Ovary (tissue), 9 donors: Measurements from ENCODE around the gene MIPEP. TPM values are rescaled to one million over a fixed set of nuclear protein-coding genes. Genes with fewer than 3 reads are reported as not detected.
"Not testable (repeated sequence)": the region's sequence is repeated elsewhere in the genome, so short reads cannot be mapped to it uniquely, and the experiment has no call there.

Experiments
- DNase-seq, 5 donors: peaks; one replicate each; pipeline ENCODE4 v3.0.0-alpha.2; 2019 to 2020
- H3K27ac ChIP-seq, 2 donors: fragments of 200-600 bp; one replicate each; pipeline versions ENCODE4 v1.5.1 to v1.8.0; 2019 to 2022
- H3K27me3 ChIP-seq: fragments of 200-600 bp; one replicate; pipeline ENCODE4 v1.8.0; 2022
- H3K36me3 ChIP-seq: fragments of 200-600 bp; sonication (generic); one replicate; pipeline ENCODE4 v1.5.1; 2019
- H3K4me1 ChIP-seq: one replicate; pipeline ENCODE4 v1.8.1; 2013; ENCODE audit warnings: mild to moderate bottlenecking, moderate library complexity; ENCODE audit not compliant: insufficient read depth
- H3K4me3 ChIP-seq: fragments of 200-600 bp; sonication (generic); one replicate; pipeline ENCODE4 v1.5.1; 2017
- H3K9me3 ChIP-seq, 2 donors: fragments of 200-600 bp in 1 of 2; sonication (generic) in 1 of 2; one replicate each; pipeline versions ENCODE4 v1.5.1 to v1.8.1; 2013 to 2019; ENCODE audit warnings: mild to moderate bottlenecking in 1 of 2, moderate library complexity in 1 of 2
- EP300 ChIP-seq: sonication (generic); formaldehyde crosslinking; IDR thresholded peaks from one replicate; pipeline ENCODE4 v1.6.1; 2017; ENCODE audit warnings: antibody characterized with exemption
- POLR2A ChIP-seq: fragments of 450-650 bp; IDR thresholded peaks from one replicate; pipeline ENCODE4 v1.6.1; 2017; ENCODE audit warnings: antibody characterized with exemption, mild to moderate bottlenecking, moderate library complexity
- WGBS, 3 donors: extraction: QIAGEN DNeasy Blood & Tissue Kit in 1 of 3; methylation state at CpG; one replicate each; pipeline versions ENCODE4 v1.1.5 to v1.1.7; 2013 to 2017; 5-methylcytosine and 5-hydroxymethylcytosine counted together
- intact Hi-C, 4 donors: fragments of 100-400 bp; cut with DNase I; formaldehyde crosslinking; loops; one replicate each; pipeline versions ENCODE4 v1.11.0 to v1.15.1; 2022 to 2023
- polyA plus RNA-seq, 2 donors: library from polyadenylated mRNA; stranded (reverse); fragments of 200-250 nt in 1 of 2; fragments of 350-450 nt in 1 of 2; fragmentation: Illumina TruSeq in 1 of 2; extraction: RNeasy Lipid Tissue Mini Kit (QIAGEN cat#74804) in 1 of 2; gene quantifications; one replicate each; pipeline ENCODE4 v1.2.3, GENCODE V29; 2013 to 2014
- total RNA-seq, 7 donors: library from RNA; depleted of rRNA in 2 of 7; stranded (reverse); fragments of >200 nt in 2 of 7; fragmentation: NEBNext Ultra II Directional in 3 of 7; extraction: Animal tissue kit (Norgen Biotek cat#: 25700) in 3 of 7; gene quantifications; one replicate each; pipeline versions ENCODE4 v1.1.0 to v1.2.4, GENCODE V29; 2016 to 2023
- TF ChIP-seq, protein P1 (sequence below), 3 donors: fragments of 450-650 bp in 2 of 3; fragments of 200-600 bp in 1 of 3; IDR thresholded peaks; one replicate each; pipeline versions ENCODE4 v1.5.1 to v1.8.0; 2016 to 2022; ENCODE audit warnings: antibody characterized with exemption in 3 of 3, mild to moderate bottlenecking in 1 of 3
- donor health status: DM: no; HTN: no; CAD: no; lungs with moderate emphysema.
- donor health status: DM: no; HTN: no; CAD: no.
- donor health status: Bipolar disorder and iron deficiency.
- donor health status: DM: yes; HTN: yes; CAD: no.
- donor health status: DM: no; HTN: no; CAD: no.
- donor health status: DM: yes; HTN: yes; CAD: no.

MIPEP gene
- total and polyA plus RNA-seq, 9 donors, result 7.1 to 18.8 (median 12.9) TPM

DNA sequence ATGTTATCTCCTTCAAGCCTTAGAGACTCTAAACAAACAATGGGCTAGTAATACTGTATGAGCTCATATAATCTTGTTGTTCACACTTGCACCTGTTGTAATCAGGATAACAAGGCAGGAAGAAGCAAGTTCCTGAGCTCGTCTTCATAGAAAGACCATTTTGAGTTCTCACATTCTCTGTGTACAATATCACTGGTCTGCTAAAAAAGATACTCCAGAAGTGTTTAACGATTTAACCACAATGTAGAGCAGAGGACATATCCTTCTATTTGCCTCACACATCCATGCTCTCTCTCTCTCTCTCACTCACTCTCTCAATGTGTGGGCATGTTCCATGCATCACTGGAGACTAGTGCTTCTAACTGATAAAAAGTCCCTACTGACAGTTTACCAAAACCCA, 122.9 kb downstream of the MIPEP start:
- Histone ChIP-seq H3K4me3 (no peak overlapping the region), H3K9me3 (no peaks in the 10 kb centered on the region), H3K27ac (no peak overlapping the region), H3K27me3 (no peaks in the 10 kb centered on the region), H3K36me3 (no peaks in the 10 kb centered on the region), H3K4me1 (no peaks in the 10 kb centered on the region)
- TF ChIP-seq POLR2A (no peak), EP300 (no peak)
- TF ChIP-seq, protein P1, sequence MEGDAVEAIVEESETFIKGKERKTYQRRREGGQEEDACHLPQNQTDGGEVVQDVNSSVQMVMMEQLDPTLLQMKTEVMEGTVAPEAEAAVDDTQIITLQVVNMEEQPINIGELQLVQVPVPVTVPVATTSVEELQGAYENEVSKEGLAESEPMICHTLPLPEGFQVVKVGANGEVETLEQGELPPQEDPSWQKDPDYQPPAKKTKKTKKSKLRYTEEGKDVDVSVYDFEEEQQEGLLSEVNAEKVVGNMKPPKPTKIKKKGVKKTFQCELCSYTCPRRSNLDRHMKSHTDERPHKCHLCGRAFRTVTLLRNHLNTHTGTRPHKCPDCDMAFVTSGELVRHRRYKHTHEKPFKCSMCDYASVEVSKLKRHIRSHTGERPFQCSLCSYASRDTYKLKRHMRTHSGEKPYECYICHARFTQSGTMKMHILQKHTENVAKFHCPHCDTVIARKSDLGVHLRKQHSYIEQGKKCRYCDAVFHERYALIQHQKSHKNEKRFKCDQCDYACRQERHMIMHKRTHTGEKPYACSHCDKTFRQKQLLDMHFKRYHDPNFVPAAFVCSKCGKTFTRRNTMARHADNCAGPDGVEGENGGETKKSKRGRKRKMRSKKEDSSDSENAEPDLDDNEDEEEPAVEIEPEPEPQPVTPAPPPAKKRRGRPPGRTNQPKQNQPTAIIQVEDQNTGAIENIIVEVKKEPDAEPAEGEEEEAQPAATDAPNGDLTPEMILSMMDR (IDR thresholded peaks at IDR 0.05), result no peak
- no peak for DNase-seq
- intact Hi-C loops, result no loop called here
- WGBS, 3 donors, result 87 to 94% (median 89%) methylated on average over 2 of the region's 2 CpGs

DNA sequence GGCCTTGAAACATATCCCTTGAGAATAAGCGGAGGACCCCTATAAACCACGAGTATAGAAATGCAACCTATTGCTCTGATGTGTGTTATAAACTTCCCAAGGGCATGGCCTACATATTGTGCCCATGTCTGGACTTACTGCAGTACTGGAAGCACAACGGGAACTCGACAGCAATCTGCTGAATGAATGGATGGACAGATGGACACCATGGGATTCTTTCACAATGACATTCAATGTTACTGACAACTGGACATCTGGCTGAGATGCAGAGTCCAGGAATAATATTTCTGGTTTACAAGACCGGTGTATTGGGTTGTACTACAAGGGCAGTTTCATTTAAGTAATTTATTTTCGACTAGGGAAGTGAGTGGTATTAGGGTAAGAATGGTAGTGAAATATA, 123.7 kb downstream of the MIPEP start:
- TF ChIP-seq, protein P1 (IDR thresholded peaks at IDR 0.05), result no peak
- TF ChIP-seq EP300, result no peak
- TF ChIP-seq POLR2A, result no peak
- Histone ChIP-seq H3K36me3 (no peaks in the 10 kb centered on the region), H3K4me1 (no peaks in the 10 kb centered on the region), H3K4me3 (no peak overlapping the region), H3K9me3 (no peaks in the 10 kb centered on the region), H3K27me3 (no peaks in the 10 kb centered on the region), H3K27ac (no peak overlapping the region)
- 94 to 97% (median 97%) methylated on average over 6 of the region's 6 CpGs for WGBS, 3 donors
- intact Hi-C loops, result no loop called here
- no peak for DNase-seq

DNA sequence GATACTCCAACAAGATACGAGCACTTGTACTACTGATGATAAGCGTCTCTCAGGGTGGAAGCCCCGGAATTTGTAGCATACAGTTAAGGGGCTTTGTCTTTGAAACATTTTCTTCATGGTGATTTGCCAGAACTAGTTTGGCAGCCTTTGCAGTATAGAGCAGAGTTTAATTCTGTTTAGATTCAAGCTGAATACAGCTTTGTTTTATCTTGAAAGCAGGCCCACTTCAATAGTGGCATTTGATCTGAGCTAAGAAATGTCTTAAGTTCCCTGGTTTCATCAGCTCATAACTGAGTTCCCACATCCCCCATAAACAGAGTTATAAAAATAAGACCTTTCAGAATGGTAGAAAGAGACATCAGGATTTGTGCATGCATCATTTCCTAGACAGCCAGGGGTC, 125.9 kb downstream of the MIPEP start:
- WGBS, 3 donors, result 59 to 94% (median 74%) methylated on average over 3 of the region's 3 CpGs
- no peak overlapping the region for H3K27ac ChIP-seq

DNA sequence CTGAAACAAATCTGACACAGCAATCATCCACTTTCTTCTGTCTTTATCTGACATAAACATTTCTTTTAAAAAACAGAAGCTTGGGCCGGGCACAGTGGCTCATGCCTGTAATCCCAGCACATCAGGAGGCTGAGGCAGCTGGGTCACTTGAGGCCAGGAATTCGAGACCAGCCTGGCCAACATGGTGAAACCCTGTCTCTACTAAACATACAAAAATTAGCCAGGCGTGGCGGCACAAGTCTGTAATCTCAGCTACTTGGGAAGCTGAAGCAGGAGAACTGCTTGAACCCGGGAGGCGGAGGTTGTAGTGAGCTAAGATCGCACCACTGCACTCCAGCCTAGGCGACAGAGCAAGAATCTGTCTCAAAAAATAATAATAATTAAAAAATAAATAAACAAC, 127.4 kb downstream of the MIPEP start:
- H3K4me3 ChIP-seq, H3K27me3 ChIP-seq, H3K9me3 ChIP-seq, H3K4me1 ChIP-seq, intact Hi-C loops, H3K27ac ChIP-seq, H3K36me3 ChIP-seq, DNase-seq: not testable (repeated sequence)
- WGBS, 3 donors, result 60 to 83% (median 69%) methylated on average over 8 of the region's 8 CpGs

More for the DNA sequence above, 125.9 kb downstream of the MIPEP start:
- TF ChIP-seq, protein P1 (IDR thresholded peaks at IDR 0.05), result no peak
- no peak for TF ChIP-seq POLR2A
- TF ChIP-seq EP300, result no peak
- no peaks in the 10 kb centered on the region for H3K27me3 ChIP-seq
- no peaks in the 10 kb centered on the region for H3K36me3 ChIP-seq
- DNase-seq, result no peak
- no peaks in the 10 kb centered on the region for H3K9me3 ChIP-seq
- H3K4me1 ChIP-seq, result peaks cover 3% of the 10 kb centered on the region
- H3K4me3 ChIP-seq, result no peak overlapping the region
- intact Hi-C loops, result no loop called here

DNA sequence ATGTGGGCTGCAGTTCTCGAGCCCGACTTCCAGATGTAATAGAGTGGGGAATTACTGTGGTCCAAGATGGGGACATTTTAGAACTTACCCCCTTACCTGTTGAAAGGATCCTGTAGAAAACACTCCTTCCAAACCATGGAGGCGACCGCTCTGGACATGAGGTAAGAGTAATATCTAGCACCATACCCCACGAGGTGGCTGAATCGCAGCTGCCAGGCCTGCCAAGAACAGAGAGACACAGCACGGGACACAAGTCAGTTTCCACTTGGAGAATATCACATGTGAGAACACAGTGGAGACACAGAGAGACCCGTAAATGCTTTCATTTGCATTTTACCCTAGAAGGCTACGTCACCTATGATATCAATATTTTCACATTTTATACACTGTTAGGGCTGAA, 129.2 kb downstream of the MIPEP start:
- Histone ChIP-seq H3K9me3 (no peaks in the 10 kb centered on the region), H3K27me3 (no peaks in the 10 kb centered on the region), H3K4me1 (peaks cover 6% of the 10 kb centered on the region), H3K36me3 (no peaks in the 10 kb centered on the region), H3K27ac (no peak overlapping the region), H3K4me3 (no peak overlapping the region)
- no peak for DNase-seq
- 94 to 98% (median 96%) methylated on average over 9 of the region's 9 CpGs for WGBS, 3 donors
- intact Hi-C loops, result no loop called here
- TF ChIP-seq EP300, result no peak
- TF ChIP-seq, protein P1 (IDR thresholded peaks at IDR 0.05), result no peak
